ENCODE measurements around the gene ARNT2. TPM values are rescaled to one million over a fixed set of nuclear protein-coding genes. Genes with fewer than 3 reads are reported as not detected.

The ARNT2 gene
- total and polyA plus RNA-seq, 2 of the 13 experiments (the other 11 are each of a cell fraction or from before 2014, with no cell fraction given) = 0.69 to 1.7 TPM

GRCh38 chr15:80395616-80396015 lies 8.6 kb upstream of the ARNT2 start:
- Histone ChIP-seq H3K27me3 (ENCODE audit: control insufficient read depth in 1 of 2, insufficient read depth in 2 of 2, low read length in 2 of 2) (no peaks in the 10 kb centered on the region; a peak in 1 of 5 replicates), H3K27ac (ENCODE audit: extremely low read length, insufficient read depth, low read length) (no peak overlapping the region), H3K9ac (ENCODE audit: insufficient read depth, low read depth, low read length) (no peak overlapping the region), H3K4me3 (replicated peaks in 1 of 3; ENCODE audit: insufficient read depth in 1 of 3, low read depth in 2 of 3, low read length in 3 of 3) (no peak overlapping the region), H2AFZ (ENCODE audit: low read length) (no peak overlapping the region), H4K20me1 (ENCODE audit: insufficient read depth, low read length) (no peaks in the 10 kb centered on the region), H3K79me2 (ENCODE audit: insufficient read depth, low read length) (no peaks in the 10 kb centered on the region), H3K36me3 (replicated peaks in 1 of 2; ENCODE audit: control insufficient read depth in 1 of 2, insufficient read depth in 2 of 2, low read length in 2 of 2) (no peaks in the 10 kb centered on the region), H3K4me2 (ENCODE audit: low read depth, low read length) (no peak overlapping the region), H3K4me1 (ENCODE audit: insufficient read depth, low read length) (no peaks in the 10 kb centered on the region), H3K9me3 (ENCODE audit: low read length) (no peaks in the 10 kb centered on the region)
- intact Hi-C loops (cut with micrococcal nuclease; ENCODE audit: unreplicated experiment) = no loop called here
- FAIRE-seq (no peak), DNase-seq (ENCODE audit: low spot score) (no peak), ATAC-seq (no peak)
- no peak for TF ChIP-seq CBFB (CRISPR knock-in tag; IDR thresholded peaks at IDR 0.05)
- TF ChIP-seq CCDC6 (CRISPR knock-in tag; IDR thresholded peaks at IDR 0.05) = no peak
- TF ChIP-seq TBX2 (CRISPR knock-in tag; IDR thresholded peaks at IDR 0.05; ENCODE audit: borderline replicate concordance) = no peak
- TF ChIP-seq SP2 (CRISPR knock-in tag; IDR thresholded peaks at IDR 0.05) = no peak
- TF ChIP-seq, protein P1, sequence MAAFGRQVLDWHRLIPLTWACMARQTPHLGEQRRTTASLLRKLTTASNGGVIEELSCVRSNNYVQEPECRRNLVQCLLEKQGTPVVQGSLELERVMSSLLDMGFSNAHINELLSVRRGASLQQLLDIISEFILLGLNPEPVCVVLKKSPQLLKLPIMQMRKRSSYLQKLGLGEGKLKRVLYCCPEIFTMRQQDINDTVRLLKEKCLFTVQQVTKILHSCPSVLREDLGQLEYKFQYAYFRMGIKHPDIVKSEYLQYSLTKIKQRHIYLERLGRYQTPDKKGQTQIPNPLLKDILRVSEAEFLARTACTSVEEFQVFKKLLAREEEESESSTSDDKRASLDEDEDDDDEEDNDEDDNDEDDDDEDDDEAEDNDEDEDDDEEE (CRISPR knock-in tag; IDR thresholded peaks at IDR 0.05) = no peak
- no peak for TF ChIP-seq RAD51 (IDR thresholded peaks at IDR 0.05; ENCODE audit: borderline replicate concordance)
- TF ChIP-seq TMF1 (CRISPR knock-in tag; IDR thresholded peaks at IDR 0.05; ENCODE audit: low read depth) = no peak
- TF ChIP-seq ZNF605 (CRISPR knock-in tag; IDR thresholded peaks at IDR 0.05) = no peak
- TF ChIP-seq ZNF543 (CRISPR knock-in tag; IDR thresholded peaks at IDR 0.05) = no peak
- TF ChIP-seq ZNF891 (CRISPR knock-in tag; IDR thresholded peaks at IDR 0.05) = no peak
- no peak for TF ChIP-seq ZNF24 (IDR thresholded peaks at IDR 0.05)
- TF ChIP-seq, protein P2, sequence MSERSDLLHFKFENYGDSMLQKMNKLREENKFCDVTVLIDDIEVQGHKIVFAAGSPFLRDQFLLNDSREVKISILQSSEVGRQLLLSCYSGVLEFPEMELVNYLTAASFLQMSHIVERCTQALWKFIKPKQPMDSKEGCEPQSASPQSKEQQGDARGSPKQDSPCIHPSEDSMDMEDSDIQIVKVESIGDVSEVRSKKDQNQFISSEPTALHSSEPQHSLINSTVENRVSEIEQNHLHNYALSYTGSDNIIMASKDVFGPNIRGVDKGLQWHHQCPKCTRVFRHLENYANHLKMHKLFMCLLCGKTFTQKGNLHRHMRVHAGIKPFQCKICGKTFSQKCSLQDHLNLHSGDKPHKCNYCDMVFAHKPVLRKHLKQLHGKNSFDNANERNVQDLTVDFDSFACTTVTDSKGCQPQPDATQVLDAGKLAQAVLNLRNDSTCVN (CRISPR knock-in tag; IDR thresholded peaks at IDR 0.05; ENCODE audit: borderline replicate concordance) = no peak
- TF ChIP-seq ZBTB8A (CRISPR knock-in tag; IDR thresholded peaks at IDR 0.05; ENCODE audit: borderline replicate concordance, low read depth) = no peak
- TF ChIP-seq ZKSCAN8 (CRISPR knock-in tag; IDR thresholded peaks at IDR 0.05; ENCODE audit: borderline replicate concordance) = no peak
- POLR2A ChIA-PET = no interaction called here
- WGBS (ENCODE audit: low lambda C conversion rate) = 52% methylated on average over 3 of the region's 3 CpGs
- CTCF ChIA-PET (ENCODE audit: low intra/inter-chr PET ratio, low total read pairs) = no interaction called here
- in situ Hi-C loops (cut with HindIII; ENCODE audit: extremely low pct_ligation_motif_present, low pct_unique_long_range_greater_than_20kb) = no loop called here
- BruUV-seq (replicated peaks) = no TSS peak

All from HepG2 (cell line).